Aorta (tissue), 5 donors: Measurements from ENCODE around the gene PNPLA2. TPM values are rescaled to one million over a fixed set of nuclear protein-coding genes. Genes with fewer than 3 reads are reported as not detected.

Source experiments
- ATAC-seq: fragments of 200-7000 bp; cut with Tn5 transposase; one replicate; pipeline ENCODE4 v1.9.1; 2022; ENCODE audit warnings: moderate library complexity; ENCODE audit not compliant: low FRiP score
- DNase-seq, 2 donors: peaks; one replicate each; pipeline ENCODE4 v3.0.0-alpha.2; 2020
- H3K27ac ChIP-seq, 2 donors: one replicate each; pipeline ENCODE4 v1.5.1; 2013; ENCODE audit warnings: low read length in 2 of 2, mild to moderate bottlenecking in 2 of 2, moderate library complexity in 2 of 2, control low read depth in 1 of 2, inconsistent platforms in 1 of 2, low read depth in 1 of 2
- H3K27me3 ChIP-seq, 2 donors: one replicate each; pipeline ENCODE4 v1.6.1; 2013; ENCODE audit warnings: control low read depth in 1 of 2, low read length in 1 of 2, mild to moderate bottlenecking in 1 of 2, moderate library complexity in 1 of 2; ENCODE audit not compliant: insufficient read depth in 2 of 2, control insufficient read depth in 1 of 2
- H3K36me3 ChIP-seq, 2 donors: one replicate each; pipeline ENCODE4 v1.6.1; 2013; ENCODE audit warnings: control low read depth in 1 of 2, low read length in 1 of 2, mild to moderate bottlenecking in 1 of 2; ENCODE audit not compliant: insufficient read depth in 2 of 2, control insufficient read depth in 1 of 2
- H3K4me1 ChIP-seq, 2 donors: one replicate each; pipeline ENCODE4 v1.6.1; 2013; ENCODE audit warnings: low read length in 2 of 2, control low read depth in 1 of 2, mild to moderate bottlenecking in 1 of 2, moderate library complexity in 1 of 2; ENCODE audit not compliant: insufficient read depth in 2 of 2, control insufficient read depth in 1 of 2
- H3K4me3 ChIP-seq, 2 donors: one replicate each; pipeline ENCODE4 v1.5.1; 2013; ENCODE audit warnings: low read length in 2 of 2, control low read depth in 1 of 2, mild to moderate bottlenecking in 1 of 2
- H3K9me3 ChIP-seq: one replicate; pipeline ENCODE4 v1.6.1; 2013; ENCODE audit warnings: mild to moderate bottlenecking, low read length; ENCODE audit not compliant: control insufficient read depth
- WGBS, 2 donors: extraction: QIAGEN DNeasy Blood & Tissue Kit; methylation state at CpG; one replicate each; pipeline ENCODE4 v1.1.7; 2013; 5-methylcytosine and 5-hydroxymethylcytosine counted together
- intact Hi-C, 2 donors: fragments of 100-400 bp; cut with DNase I; formaldehyde crosslinking; loops; one replicate each; pipeline versions ENCODE4 v1.14.2 to v1.15.0; 2022
- polyA plus RNA-seq, 2 donors: library from polyadenylated mRNA; stranded (reverse); fragments of 200-250 nt; gene quantifications; one replicate each; pipeline ENCODE4 v1.2.3, GENCODE V29; 2013
- total RNA-seq, 2 donors: library from RNA; stranded (reverse); fragmentation: NEBNext Ultra II Directional; extraction: Animal tissue kit (Norgen Biotek cat#: 25700); gene quantifications; one replicate each; pipeline ENCODE4 v1.2.1, GENCODE V29; 2021
- donor health status: healthy with polysubstance abuse.
- donor health status: Bipolar disorder and iron deficiency.
- donor health status: DM: no; HTN: no; CAD: no.
- donor health status: DM: no; HTN: no; CAD: no.
- donor health status: DM: yes; HTN: yes; CAD: no.

PNPLA2 gene
- total and polyA plus RNA-seq, 4 donors = 33.7 to 240 (median 118) TPM

DNA sequence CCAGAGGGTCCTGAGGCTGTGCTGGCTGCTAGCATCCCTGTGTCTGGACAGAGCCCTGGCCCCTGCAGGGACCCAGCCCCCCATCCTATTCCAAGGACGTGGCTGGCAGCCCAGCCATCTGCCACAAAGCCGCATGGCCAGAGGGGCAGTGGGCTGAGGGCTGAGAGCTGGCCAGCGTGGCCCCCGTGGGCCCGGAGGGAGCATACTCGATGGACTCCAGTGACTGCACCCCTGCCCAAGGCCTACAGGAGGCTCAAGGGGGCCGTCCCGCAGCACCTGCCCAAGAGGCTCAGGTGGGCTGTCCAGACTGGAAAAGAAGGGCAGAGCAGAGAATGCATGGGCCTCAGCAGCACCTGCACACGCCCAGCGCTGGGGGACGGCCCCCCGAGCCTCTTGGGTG lies 37.1 kb downstream of the PNPLA2 start:
- Histone ChIP-seq H3K27me3 (no peaks in the 10 kb centered on the region), H3K9me3 (no peaks in the 10 kb centered on the region), H3K36me3 (no peaks in the 10 kb centered on the region), H3K4me3 (no peak overlapping the region), H3K27ac (no peak overlapping the region), H3K4me1 (no peaks in the 10 kb centered on the region)
- WGBS, 2 donors = 90 to 91% methylated on average over 11 to 12 of the region's 12 CpGs
- DNase-seq (no peak), ATAC-seq (no peak)
- intact Hi-C loops = no loop called here

DNA sequence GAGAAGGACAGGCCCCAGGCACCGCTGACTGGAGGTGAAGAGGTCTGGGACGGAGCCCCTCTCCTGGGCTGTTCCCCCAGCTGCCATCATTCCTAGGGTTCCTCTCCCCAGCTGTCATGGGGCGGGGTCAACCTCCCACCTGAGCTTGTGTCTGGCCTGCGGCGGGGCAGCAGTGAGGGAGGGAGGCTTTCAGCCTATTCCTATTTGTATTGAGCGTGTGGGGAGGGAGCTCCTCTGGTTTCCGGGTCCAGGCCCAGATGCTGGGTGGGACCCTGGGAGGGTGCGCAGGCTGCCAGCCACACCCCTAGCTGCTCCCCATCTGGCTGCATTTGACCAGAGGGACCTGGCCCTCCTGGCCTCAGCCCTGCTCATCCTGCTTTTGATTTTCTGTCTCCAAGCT lies 37.7 kb downstream of the PNPLA2 start:
- ATAC-seq (no peak), DNase-seq (no peak)
- Histone ChIP-seq H3K9me3 (no peaks in the 10 kb centered on the region), H3K27ac (no peak overlapping the region), H3K4me1 (no peaks in the 10 kb centered on the region), H3K36me3 (no peaks in the 10 kb centered on the region), H3K4me3 (no peak overlapping the region), H3K27me3 (no peaks in the 10 kb centered on the region)
- WGBS, 2 donors = 82 to 83% methylated on average over 8 of the region's 8 CpGs
- intact Hi-C loops = no loop called here

DNA sequence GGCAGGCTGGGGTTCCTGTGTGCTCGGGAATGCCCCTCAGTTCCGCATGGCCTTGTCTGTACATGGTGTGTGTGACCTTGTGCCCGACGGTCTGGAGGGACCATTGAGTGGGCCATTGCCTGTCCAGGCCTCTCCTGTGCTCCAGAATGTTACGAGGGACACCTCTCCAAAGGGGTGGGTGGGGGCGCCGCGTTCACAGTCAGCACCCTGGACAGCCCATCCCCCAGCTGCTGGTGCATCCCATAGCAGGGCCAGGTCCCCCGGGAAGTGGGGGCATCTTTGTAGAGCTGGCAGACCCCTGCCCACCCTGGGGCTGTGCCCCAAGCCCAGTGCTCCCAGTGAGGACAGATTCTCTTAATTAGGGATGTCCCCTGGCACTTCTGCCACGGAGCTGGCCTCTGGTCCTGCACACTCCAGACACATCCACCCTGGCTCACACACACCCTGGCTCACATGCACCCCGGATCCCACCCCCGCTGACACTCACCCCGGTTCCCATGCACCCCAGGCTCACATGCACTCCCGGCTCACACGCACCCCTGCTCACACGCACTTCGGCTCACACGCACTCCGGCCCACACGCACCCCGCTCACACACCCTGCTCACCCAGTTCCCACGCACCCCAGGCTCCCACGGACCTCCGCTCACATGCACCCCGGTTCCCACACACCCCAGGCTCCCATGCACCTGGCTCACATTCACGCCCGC lies 39.5 kb downstream of the PNPLA2 start:
- ATAC-seq (no peak), DNase-seq (no peak)
- Histone ChIP-seq H3K27me3 (no peaks in the 10 kb centered on the region), H3K9me3 (no peaks in the 10 kb centered on the region), H3K4me3 (no peak overlapping the region), H3K27ac (no peak overlapping the region), H3K36me3 (no peaks in the 10 kb centered on the region), H3K4me1 (no peaks in the 10 kb centered on the region)
- 84 to 85% methylated on average over 27 of the region's 27 CpGs for WGBS, 2 donors
- intact Hi-C loops = no loop called here

GRCh38 chr11:858762-859339 lies 40.1 kb downstream of the PNPLA2 start:
- Histone ChIP-seq H3K4me1 (no peaks in the 10 kb centered on the region), H3K27ac (no peak overlapping the region), H3K27me3 (no peaks in the 10 kb centered on the region), H3K9me3 (no peaks in the 10 kb centered on the region), H3K36me3 (no peaks in the 10 kb centered on the region), H3K4me3 (no peak overlapping the region)
- intact Hi-C loops = no loop called here
- 84 to 87% methylated on average over 35 to 37 of the region's 37 CpGs for WGBS, 2 donors
- no peak for ATAC-seq
- DNase-seq = no peak

GRCh38 chr11:859394-860131 lies 40.8 kb downstream of the PNPLA2 start:
- no peak overlapping the region for H3K27ac ChIP-seq
- H3K27me3 ChIP-seq = no peaks in the 10 kb centered on the region
- H3K4me3 ChIP-seq = no peak overlapping the region
- H3K36me3 ChIP-seq = no peaks in the 10 kb centered on the region
- DNase-seq = peak; percentile 83 to 90
- peak; percentile 39 for ATAC-seq
- 39 to 47% methylated on average over 25 to 31 of the region's 31 CpGs for WGBS, 2 donors
- intact Hi-C loops = no loop called here
- H3K9me3 ChIP-seq = no peaks in the 10 kb centered on the region
- H3K4me1 ChIP-seq = no peaks in the 10 kb centered on the region

- H3K27me3 ChIP-seq = no peaks in the 10 kb centered on the region
- WGBS, 2 donors = 85 to 86% methylated on average over 21 of the region's 21 CpGs
- H3K4me1 ChIP-seq = no peaks in the 10 kb centered on the region
- no peaks in the 10 kb centered on the region for H3K9me3 ChIP-seq
- ATAC-seq (no peak), DNase-seq (no peak)
- H3K27ac ChIP-seq = no peak overlapping the region
- intact Hi-C loops = no loop called here
- no peaks in the 10 kb centered on the region for H3K36me3 ChIP-seq
- no peak overlapping the region for H3K4me3 ChIP-seq
Observed at GRCh38 chr11:860234-861104, 41.8 kb downstream of the PNPLA2 start.

DNA sequence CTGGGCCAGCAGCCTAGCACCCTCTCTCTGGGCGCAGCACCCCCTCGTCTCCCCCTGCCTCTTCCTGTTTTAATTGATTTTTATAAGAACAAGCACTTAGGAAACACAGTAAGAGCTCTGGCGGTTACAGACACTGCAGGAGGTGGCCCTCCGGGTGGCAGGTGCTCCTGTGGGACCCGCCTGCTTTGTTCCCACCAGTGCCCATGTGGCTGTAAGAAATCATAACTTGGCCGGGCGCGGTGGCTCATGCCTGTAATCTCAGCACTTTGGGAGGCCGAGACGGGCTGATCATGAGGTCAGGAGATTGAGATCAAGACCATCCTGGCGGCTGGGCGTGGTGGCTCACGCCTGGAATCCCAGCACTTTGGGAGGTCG lies 42.4 kb downstream of the PNPLA2 start:
- WGBS, 2 donors = 90 to 93% methylated on average over 14 of the region's 14 CpGs
- Histone ChIP-seq H3K4me1 (no peaks in the 10 kb centered on the region), H3K4me3 (no peak overlapping the region), H3K27me3 (no peaks in the 10 kb centered on the region), H3K27ac (no peak overlapping the region), H3K36me3 (no peaks in the 10 kb centered on the region), H3K9me3 (no peaks in the 10 kb centered on the region)
- no peak for DNase-seq
- no peak for ATAC-seq
- intact Hi-C loops = no loop called here

DNA sequence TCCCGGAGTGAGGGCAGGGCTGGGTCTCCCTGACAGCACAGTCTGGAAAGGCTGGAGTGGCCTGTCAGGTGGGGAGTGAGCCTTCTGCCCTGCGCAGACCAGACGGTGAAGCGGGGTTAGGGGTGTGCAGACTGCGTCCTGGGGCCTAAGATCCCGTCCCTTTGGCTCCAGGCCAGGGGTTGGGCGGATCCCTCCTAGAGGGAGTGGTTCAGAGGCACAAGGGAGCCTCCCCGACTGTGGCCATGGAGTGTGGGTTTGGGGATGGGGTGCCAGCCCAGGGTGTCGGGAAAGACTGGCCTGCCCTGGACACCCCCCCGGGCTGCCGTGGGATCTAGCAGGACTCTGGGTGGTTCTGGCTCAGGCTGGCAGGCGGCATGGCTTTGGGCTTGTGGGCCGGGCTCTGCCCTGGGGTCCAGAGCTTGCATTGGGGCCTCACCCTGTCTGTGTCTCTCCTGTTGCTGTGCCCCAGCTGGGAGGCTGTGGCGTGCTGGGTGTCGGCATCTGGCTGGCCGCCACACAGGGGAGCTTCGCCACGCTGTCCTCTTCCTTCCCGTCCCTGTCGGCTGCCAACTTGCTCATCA lies 43.5 kb downstream of the PNPLA2 start:
- Histone ChIP-seq H3K4me1 (no peaks in the 10 kb centered on the region), H3K9me3 (no peaks in the 10 kb centered on the region), H3K4me3 (no peak overlapping the region), H3K27me3 (no peaks in the 10 kb centered on the region), H3K36me3 (no peaks in the 10 kb centered on the region), H3K27ac (no peak overlapping the region)
- DNase-seq = no peak
- intact Hi-C loops = no loop called here
- no peak for ATAC-seq
- WGBS, 2 donors = 45 to 47% methylated on average over 20 of the region's 20 CpGs
